Measurements from ENCODE around the gene ANO6.
"Not testable (repeated sequence)": the region's sequence is repeated elsewhere in the genome, so short reads cannot be mapped to it uniquely, and the experiment has no call there.

The ANO6 gene

GRCh38 chr12:45343269-45344051 lies 127.6 kb downstream of the ANO6 start:
- FAIRE-seq = peak; percentile 57
- DNase-seq (ENCODE audit: low spot score) = peak; percentile 53

- FAIRE-seq (no peak), DNase-seq (ENCODE audit: low spot score) (no peak)
Measured at GRCh38 chr12:45348311-45348710, 132.4 kb downstream of the ANO6 start.

GRCh38 chr12:45348986-45349385 lies 133.1 kb downstream of the ANO6 start:
- no peak for DNase-seq (ENCODE audit: low spot score)
- no peak for FAIRE-seq

- DNase-seq (ENCODE audit: low spot score) (no peak), FAIRE-seq (no peak)
Measured at GRCh38 chr12:45349916-45350315, 134.0 kb downstream of the ANO6 start.

GRCh38 chr12:45350861-45351260 lies 135.0 kb downstream of the ANO6 start:
- FAIRE-seq (no peak), DNase-seq (ENCODE audit: low spot score) (no peak)

- DNase-seq (ENCODE audit: low spot score) (no peak), FAIRE-seq (no peak)
Measured at GRCh38 chr12:45351921-45352670, 136.2 kb downstream of the ANO6 start.

GRCh38 chr12:45353944-45354343 lies 138.0 kb downstream of the ANO6 start:
- DNase-seq (ENCODE audit: low spot score) (no peak), FAIRE-seq (no peak)

GRCh38 chr12:45354399-45354798 lies 138.5 kb downstream of the ANO6 start:
- peak; percentile 16 for DNase-seq (ENCODE audit: low spot score)
- FAIRE-seq = peak; percentile 18

- FAIRE-seq = no peak
- DNase-seq (ENCODE audit: low spot score) = peak; percentile 16
Measured at GRCh38 chr12:45355730-45356129, 139.8 kb downstream of the ANO6 start.

- FAIRE-seq (no peak), DNase-seq (ENCODE audit: low spot score) (no peak)
Measured at GRCh38 chr12:45356822-45357538, 141.1 kb downstream of the ANO6 start.

GRCh38 chr12:45357539-45358417 lies 141.9 kb downstream of the ANO6 start:
- DNase-seq (ENCODE audit: low spot score) = no peak
- FAIRE-seq = no peak

GRCh38 chr12:45362291-45362690 lies 146.4 kb downstream of the ANO6 start:
- FAIRE-seq = no peak
- no peak for DNase-seq (ENCODE audit: low spot score)

- DNase-seq (ENCODE audit: low spot score) = no peak
- no peak for FAIRE-seq
Measured at GRCh38 chr12:45363903-45364302, 148.0 kb downstream of the ANO6 start.

GRCh38 chr12:45368841-45369489 lies 153.1 kb downstream of the ANO6 start:
- DNase-seq (ENCODE audit: low spot score) (no peak), FAIRE-seq (no peak)

GRCh38 chr12:45377815-45378214 lies 161.9 kb downstream of the ANO6 start:
- no peak for DNase-seq (ENCODE audit: low spot score)
- no peak for FAIRE-seq

GRCh38 chr12:45379261-45379660 lies 163.4 kb downstream of the ANO6 start:
- FAIRE-seq (no peak), DNase-seq (ENCODE audit: low spot score) (no peak)

- DNase-seq (ENCODE audit: low spot score) (no peak), FAIRE-seq (no peak)
Measured at GRCh38 chr12:45381351-45381750, 165.5 kb downstream of the ANO6 start.

- FAIRE-seq (no peak), DNase-seq (ENCODE audit: low spot score) (peak; percentile 13)
Measured at GRCh38 chr12:45388545-45388944, 172.7 kb downstream of the ANO6 start.

- DNase-seq (ENCODE audit: low spot score) (no peak), FAIRE-seq (no peak)
Measured at GRCh38 chr12:45389426-45389825, 173.5 kb downstream of the ANO6 start.

- DNase-seq (ENCODE audit: low spot score); FAIRE-seq: not testable (repeated sequence)
Measured at GRCh38 chr12:45397499-45397898, 181.6 kb downstream of the ANO6 start.

GRCh38 chr12:45398552-45398951 lies 182.7 kb downstream of the ANO6 start:
- FAIRE-seq (no peak), DNase-seq (ENCODE audit: low spot score) (no peak)
